OCI-LY7 (cell line): ENCODE measurements around the gene MAP3K5. TPM values are rescaled to one million over a fixed set of nuclear protein-coding genes. Genes with fewer than 3 reads are reported as not detected.
A peak's percentile ranks its signal among the peaks of the same experiment; 100 is the strongest.

Experiments used
- BruUV-seq: library from RNA; stranded (reverse); fragments of 400-500 nt; replicated peaks from 2 replicates; lab custom pipeline; 2021; lab: Mats Ljungman, UMichigan
- CTCF ChIA-PET: fragments of 300-600 bp; sonication (Branson Sonifier 250); formaldehyde crosslinking; loops from one replicate; lab custom pipeline; 2022; ENCODE audit warnings: antibody characterized with exemption; ENCODE audit not compliant: unreplicated experiment; lab: Charles Lee
- POLR2A ChIA-PET: fragments of 300-600 bp; sonication (Branson Sonifier 250); formaldehyde crosslinking; loops from one replicate; lab custom pipeline; 2022; ENCODE audit warnings: antibody characterized with exemption; lab: Charles Lee
- DNase-seq: peaks from one replicate; pipeline ENCODE4 v3.0.0-alpha.2; 2015; ENCODE audit warnings: low spot score
- H2AFZ ChIP-seq: fragments of 200-600 bp; sonication (generic), shearing (Covaris generic); 2 replicates; pipeline ENCODE4 v1.6.1; 2014; ENCODE audit warnings: mild to moderate bottlenecking, antibody characterized with exemption, low read length, moderate library complexity
- H3K27ac ChIP-seq: fragments of 200-600 bp; sonication (generic); 2 replicates; pipeline ENCODE4 v1.5.1; 2014; ENCODE audit warnings: mixed run types, low read depth, mild to moderate bottlenecking, moderate library complexity, low read length, inconsistent platforms; ENCODE audit not compliant: poor library complexity, severe bottlenecking
- H3K36me3 ChIP-seq: fragments of 200-600 bp; sonication (generic); 2 replicates; pipeline ENCODE4 v1.6.1; 2014; ENCODE audit warnings: mild to moderate bottlenecking, antibody characterized with exemption, low read length, moderate library complexity, mixed read lengths; ENCODE audit not compliant: insufficient read depth
- H3K4me1 ChIP-seq: fragments of 200-600 bp; sonication (generic); 2 replicates; pipeline ENCODE4 v1.5.1; 2014; ENCODE audit warnings: mild to moderate bottlenecking, low read length; ENCODE audit not compliant: insufficient read depth, poor library complexity, severe bottlenecking
- H3K4me2 ChIP-seq: fragments of 200-600 bp; sonication (generic); 2 replicates; pipeline ENCODE4 v1.6.1; 2014; ENCODE audit warnings: mild to moderate bottlenecking, low read length
- H3K4me3 ChIP-seq: fragments of 200-600 bp; sonication (generic); 2 replicates; pipeline ENCODE4 v1.5.1; 2014; ENCODE audit warnings: mild to moderate bottlenecking, low read depth, low read length; ENCODE audit not compliant: poor library complexity, severe bottlenecking
- H3K79me2 ChIP-seq: fragments of 200-600 bp; sonication (generic); 2 replicates; pipeline ENCODE4 v1.6.1; 2016; ENCODE audit warnings: low read depth, mild to moderate bottlenecking, low read length, moderate library complexity, mixed read lengths; ENCODE audit not compliant: insufficient read depth
- H3K9me2 ChIP-seq: fragments of 200-600 bp; sonication (generic); 2 replicates; pipeline ENCODE4 v1.6.1; 2016; ENCODE audit warnings: mild to moderate bottlenecking, low read length, mixed read lengths; ENCODE audit not compliant: insufficient read depth
- H3K9me3 ChIP-seq: fragments of 200-600 bp; sonication (generic); 2 replicates; pipeline ENCODE4 v1.6.1; 2014; ENCODE audit warnings: mild to moderate bottlenecking, mixed run types, low read length, mixed read lengths
- H4K20me1 ChIP-seq: fragments of 200-600 bp; sonication (generic); 2 replicates; pipeline ENCODE4 v1.6.1; 2014; ENCODE audit warnings: mild to moderate bottlenecking, antibody characterized with exemption, low read length, moderate library complexity, mixed read lengths; ENCODE audit not compliant: insufficient read depth
- EZH2phosphoT487 ChIP-seq: fragments of 200-600 bp; sonication (generic); IDR thresholded peaks from 2 replicates; pipeline ENCODE4 v1.6.1; 2018; ENCODE audit warnings: low read depth, borderline replicate concordance, mild to moderate bottlenecking, mixed run types, antibody characterized with exemption, low read length, moderate library complexity, mixed read lengths
- intact Hi-C: fragments of 100-400 bp; cut with micrococcal nuclease; formaldehyde crosslinking; loops from one replicate; pipeline ENCODE4 v1.10.0; 2022; ENCODE audit not compliant: unreplicated experiment
- total RNA-seq, 2 experiments: library from RNA; depleted of rRNA in 1 of 2; stranded (reverse); fragments of >200 nt in 1 of 2; shearing (Covaris generic) in 1 of 2; gene quantifications; 2 replicates each; pipeline ENCODE4 v1.2.3, GENCODE V29; 2014 to 2022
- TF ChIP-seq, protein P1 (sequence below): fragments of 200-600 bp; sonication (generic); conservative IDR thresholded peaks from 2 replicates; pipeline ENCODE4 v1.5.1; 2014; ENCODE audit warnings: mild to moderate bottlenecking, antibody characterized with exemption, low read length, moderate library complexity, mixed read lengths

Gene MAP3K5
- total RNA-seq, 2 experiments from 2014 or later: 13.8 to 16.6 TPM

- H3K9me2 ChIP-seq: no peaks in the 10 kb centered on the region
- H3K36me3 ChIP-seq: peaks cover 5% of the 10 kb centered on the region; the same call in 1 of the 2 replicates
- intact Hi-C loops: no loop called here
- H3K4me2 ChIP-seq: no peak overlapping the region
- H3K9me3 ChIP-seq: 0 out of 2 replicates have a peak, but pooled peaks cover 6% of the 10 kb centered on the region
- peaks cover 26% of the 10 kb centered on the region for H3K4me1 ChIP-seq
- ChIA-PET POLR2A (interaction anchor here (0.6 to 1.8 kb wide), 7 partner anchors 16 to 681 kb away, joined by 3 to 11 read pairs (median 5); no protein-coding TSS in a partner anchor), CTCF (no interaction called here)
- H3K4me3 ChIP-seq: no peak overlapping the region
- BruUV-seq: no TSS peak
- H3K27ac ChIP-seq: no peak overlapping the region
- H2AFZ ChIP-seq: no peak overlapping the region
- H3K79me2 ChIP-seq: peaks cover 34% of the 10 kb centered on the region
- no peaks in the 10 kb centered on the region for H4K20me1 ChIP-seq
- DNase-seq: no peak
- TF ChIP-seq, protein P1, sequence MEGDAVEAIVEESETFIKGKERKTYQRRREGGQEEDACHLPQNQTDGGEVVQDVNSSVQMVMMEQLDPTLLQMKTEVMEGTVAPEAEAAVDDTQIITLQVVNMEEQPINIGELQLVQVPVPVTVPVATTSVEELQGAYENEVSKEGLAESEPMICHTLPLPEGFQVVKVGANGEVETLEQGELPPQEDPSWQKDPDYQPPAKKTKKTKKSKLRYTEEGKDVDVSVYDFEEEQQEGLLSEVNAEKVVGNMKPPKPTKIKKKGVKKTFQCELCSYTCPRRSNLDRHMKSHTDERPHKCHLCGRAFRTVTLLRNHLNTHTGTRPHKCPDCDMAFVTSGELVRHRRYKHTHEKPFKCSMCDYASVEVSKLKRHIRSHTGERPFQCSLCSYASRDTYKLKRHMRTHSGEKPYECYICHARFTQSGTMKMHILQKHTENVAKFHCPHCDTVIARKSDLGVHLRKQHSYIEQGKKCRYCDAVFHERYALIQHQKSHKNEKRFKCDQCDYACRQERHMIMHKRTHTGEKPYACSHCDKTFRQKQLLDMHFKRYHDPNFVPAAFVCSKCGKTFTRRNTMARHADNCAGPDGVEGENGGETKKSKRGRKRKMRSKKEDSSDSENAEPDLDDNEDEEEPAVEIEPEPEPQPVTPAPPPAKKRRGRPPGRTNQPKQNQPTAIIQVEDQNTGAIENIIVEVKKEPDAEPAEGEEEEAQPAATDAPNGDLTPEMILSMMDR: no peak
- TF ChIP-seq EZH2phosphoT487: no peak
These were observed 47.4 kb downstream of the MAP3K5 start for GRCh38 chr6:136744889-136745288.

DNA sequence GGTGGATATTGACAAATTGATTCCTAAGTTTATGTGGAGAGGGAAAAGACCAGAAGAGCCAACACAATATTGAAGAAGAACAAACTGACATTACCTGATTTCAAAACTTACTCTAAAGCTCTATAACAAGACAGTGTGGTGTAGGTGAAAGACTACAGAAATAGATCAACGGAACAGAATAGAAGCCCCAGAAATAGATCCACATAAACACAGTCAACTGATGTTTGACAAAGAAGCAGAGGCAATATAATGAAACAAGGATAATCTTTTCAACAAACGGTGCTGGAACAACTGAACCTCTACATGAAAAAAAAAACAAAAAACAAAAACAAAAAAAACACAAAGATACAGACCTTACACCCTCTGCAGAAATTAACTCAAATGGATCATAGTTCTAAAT is 50.2 kb downstream of the MAP3K5 start:
- Histone ChIP-seq H4K20me1 (no peaks in the 10 kb centered on the region), H3K79me2 (peaks cover 27% of the 10 kb centered on the region), H3K36me3 (peaks cover 5% of the 10 kb centered on the region; the same call in 1 of the 2 replicates), H3K9me2 (no peaks in the 10 kb centered on the region), H2AFZ (no peak overlapping the region), H3K9me3 (0 out of 2 replicates have a peak, but pooled peaks cover 6% of the 10 kb centered on the region), H3K4me3 (peak overlapping the region; percentile 20), H3K4me2 (peak overlapping the region; percentile 59), H3K27ac (peak overlapping the region; percentile 3), H3K4me1 (peaks cover 26% of the 10 kb centered on the region)
- POLR2A ChIA-PET: interaction anchor here (0.7 to 3.5 kb wide), 8 partner anchors 10 to 613 kb away, joined by 3 to 20 read pairs (median 6); partner anchors contain the start of gene MAP3K5
- CTCF ChIA-PET: no interaction called here
- intact Hi-C loops: no loop called here
- TF ChIP-seq, protein P1: no peak
- no peak for TF ChIP-seq EZH2phosphoT487
- peak; percentile 31 for DNase-seq
- BruUV-seq: no TSS peak
